Stimulated activated CD8-positive, alpha-beta memory T cell treated with anti-CD3 and anti-CD28 coated beads, Interleukin-2, amount 100 ng/mL, for 48 hours (primary cell): ENCODE results near the gene HSD3B2.

ENCODE experiments used
- DNase-seq, 2 donors: peaks; one replicate each; pipeline ENCODE4 v3.0.0-alpha.2; 2020; ENCODE audit warnings: low read depth in 2 of 2

HSD3B2 gene

GRCh38 chr1:119462964-119463363 lies 48.0 kb downstream of the HSD3B2 start:
- DNase-seq = no peak

- DNase-seq = no peak
Measured at GRCh38 chr1:119463569-119463968, 48.6 kb downstream of the HSD3B2 start.

- no peak for DNase-seq
Measured at GRCh38 chr1:119466445-119466844, 51.5 kb downstream of the HSD3B2 start.

GRCh38 chr1:119467219-119467618 lies 52.3 kb downstream of the HSD3B2 start:
- DNase-seq = no peak

GRCh38 chr1:119467857-119468668 lies 53.1 kb downstream of the HSD3B2 start:
- DNase-seq = no peak

GRCh38 chr1:119469741-119470140 lies 54.8 kb downstream of the HSD3B2 start:
- DNase-seq = no peak

GRCh38 chr1:119470377-119470776 lies 55.4 kb downstream of the HSD3B2 start:
- DNase-seq = no peak

GRCh38 chr1:119470958-119471357 lies 56.0 kb downstream of the HSD3B2 start:
- DNase-seq = no peak

GRCh38 chr1:119471566-119471965 lies 56.6 kb downstream of the HSD3B2 start:
- no peak for DNase-seq

GRCh38 chr1:119472080-119472818 lies 57.3 kb downstream of the HSD3B2 start:
- DNase-seq = no peak
